ENCODE results near the gene ADAMTS12. TPM values are rescaled to one million over a fixed set of nuclear protein-coding genes. Genes with fewer than 3 reads are reported as not detected.

ADAMTS12 gene
- total RNA-seq, 1 experiment from 2014 or later, result not detected

- Mint-ChIP-seq H3K4me1 (ENCODE audit: low read depth, unreplicated experiment) (peaks cover 4% of the 10 kb centered on the region), H3K4me3 (ENCODE audit: unreplicated experiment) (no peak overlapping the region), H3K36me3 (ENCODE audit: insufficient read depth, unreplicated experiment) (no peaks in the 10 kb centered on the region), H3K27ac (ENCODE audit: unreplicated experiment) (no peak overlapping the region), H3K27me3 (ENCODE audit: insufficient read depth, unreplicated experiment) (peaks cover 8% of the 10 kb centered on the region), H3K9me3 (ENCODE audit: unreplicated experiment) (no peaks in the 10 kb centered on the region)
- Histone ChIP-seq H3K27me3 (replicated peaks; ENCODE audit: control insufficient read depth, insufficient read depth, low read length) (no peaks in the 10 kb centered on the region), H3K4me3 (ENCODE audit: low read depth, low read length) (no peak overlapping the region), H3K4me1 (no peaks in the 10 kb centered on the region), H3K9me3 (no peaks in the 10 kb centered on the region), H3K36me3 (ENCODE audit: control insufficient read depth, insufficient read depth, low read length) (no peaks in the 10 kb centered on the region)
- no peak for TF ChIP-seq CTCF (IDR thresholded peaks at IDR 0.05; ENCODE audit: insufficient read depth in 1 of 2, low read depth in 1 of 2, low read length in 1 of 2, severe bottlenecking in 1 of 2, unreplicated experiment in 1 of 2)
- POLR2A ChIA-PET, result no interaction called here
- CTCF ChIA-PET, result no interaction called here
- DNase-seq, result no peak
- intact Hi-C loops (cut with micrococcal nuclease; ENCODE audit: unreplicated experiment), result loop anchor here (10.0 kb wide), 1 partner anchor 202 kb away; the partner anchor contains the start of gene RXFP3
- no TSS peak for BruUV-seq (replicated peaks)
Observed at GRCh38 chr5:33733225-33733624, 158.6 kb downstream of the ADAMTS12 start.

GRCh38 chr5:33726422-33727165 is 165.2 kb downstream of the ADAMTS12 start:
- TF ChIP-seq CTCF (IDR thresholded peaks at IDR 0.05; ENCODE audit: insufficient read depth in 1 of 2, low read depth in 1 of 2, low read length in 1 of 2, severe bottlenecking in 1 of 2, unreplicated experiment in 1 of 2), result no peak
- Histone ChIP-seq H3K9me3 (no peaks in the 10 kb centered on the region), H3K4me1 (no peaks in the 10 kb centered on the region), H3K36me3 (ENCODE audit: control insufficient read depth, insufficient read depth, low read length) (no peaks in the 10 kb centered on the region), H3K4me3 (ENCODE audit: low read depth, low read length) (no peak overlapping the region), H3K27me3 (replicated peaks; ENCODE audit: control insufficient read depth, insufficient read depth, low read length) (no peaks in the 10 kb centered on the region)
- intact Hi-C loops (cut with micrococcal nuclease; ENCODE audit: unreplicated experiment), result no loop called here
- Mint-ChIP-seq H3K9me3 (ENCODE audit: unreplicated experiment) (no peaks in the 10 kb centered on the region), H3K4me1 (ENCODE audit: low read depth, unreplicated experiment) (peaks cover 4% of the 10 kb centered on the region), H3K36me3 (ENCODE audit: insufficient read depth, unreplicated experiment) (no peaks in the 10 kb centered on the region), H3K4me3 (ENCODE audit: unreplicated experiment) (no peak overlapping the region), H3K27me3 (ENCODE audit: insufficient read depth, unreplicated experiment) (peaks cover 14% of the 10 kb centered on the region), H3K27ac (ENCODE audit: unreplicated experiment) (no peak overlapping the region)
- POLR2A ChIA-PET, result no interaction called here
- BruUV-seq (replicated peaks), result no TSS peak
- DNase-seq, result no peak
- CTCF ChIA-PET, result no interaction called here

- POLR2A ChIA-PET, result no interaction called here
- intact Hi-C loops (cut with micrococcal nuclease; ENCODE audit: unreplicated experiment), result no loop called here
- no peaks in the 10 kb centered on the region for H3K4me1 Mint-ChIP-seq (ENCODE audit: low read depth, unreplicated experiment)
- no TSS peak for BruUV-seq (replicated peaks)
- H3K27me3 Mint-ChIP-seq (ENCODE audit: insufficient read depth, unreplicated experiment), result peaks cover 10% of the 10 kb centered on the region
- Histone ChIP-seq H3K4me1 (no peaks in the 10 kb centered on the region), H3K27me3 (replicated peaks; ENCODE audit: control insufficient read depth, insufficient read depth, low read length) (no peaks in the 10 kb centered on the region), H3K4me3 (ENCODE audit: low read depth, low read length) (no peak overlapping the region), H3K36me3 (ENCODE audit: control insufficient read depth, insufficient read depth, low read length) (no peaks in the 10 kb centered on the region), H3K9me3 (no peaks in the 10 kb centered on the region)
- no peak overlapping the region for H3K27ac Mint-ChIP-seq (ENCODE audit: unreplicated experiment)
- CTCF ChIA-PET, result no interaction called here
- no peaks in the 10 kb centered on the region for H3K9me3 Mint-ChIP-seq (ENCODE audit: unreplicated experiment)
- no peak overlapping the region for H3K4me3 Mint-ChIP-seq (ENCODE audit: unreplicated experiment)
- no peak for TF ChIP-seq CTCF (IDR thresholded peaks at IDR 0.05; ENCODE audit: insufficient read depth in 1 of 2, low read depth in 1 of 2, low read length in 1 of 2, severe bottlenecking in 1 of 2, unreplicated experiment in 1 of 2)
- no peak for DNase-seq
- no peaks in the 10 kb centered on the region for H3K36me3 Mint-ChIP-seq (ENCODE audit: insufficient read depth, unreplicated experiment)
Observed at GRCh38 chr5:33725806-33726205, 166.0 kb downstream of the ADAMTS12 start.
